OCI-LY1 (cell line): Measurements from ENCODE around the gene DENND10.
A peak's percentile ranks its signal among the peaks of the same experiment; 100 is the strongest.

Experiments
- H2AFZ ChIP-seq: fragments of 200-600 bp; sonication (generic), shearing (Covaris generic); 2 replicates; pipeline ENCODE4 v1.6.0; 2014; ENCODE audit warnings: antibody characterized with exemption, mild to moderate bottlenecking, low read length
- H3F3A ChIP-seq: fragments of 200-600 bp; sonication (generic), shearing (Covaris generic); 2 replicates; pipeline ENCODE4 v1.6.0; 2014; ENCODE audit warnings: mild to moderate bottlenecking, antibody characterized with exemption, low read length, moderate library complexity; ENCODE audit not compliant: insufficient read depth
- H3K27ac ChIP-seq: fragments of 200-600 bp; sonication (generic); 2 replicates; pipeline ENCODE4 v1.5.1; 2014; ENCODE audit warnings: low read length, mixed run types, mild to moderate bottlenecking, low read depth; ENCODE audit not compliant: poor library complexity, severe bottlenecking
- H3K27me3 ChIP-seq: fragments of 200-600 bp; sonication (generic); 2 replicates; pipeline ENCODE4 v1.6.0; 2014; ENCODE audit warnings: antibody characterized with exemption, mild to moderate bottlenecking, low read length, moderate library complexity; ENCODE audit not compliant: insufficient read depth
- H3K36me3 ChIP-seq: fragments of 200-600 bp; sonication (generic); 2 replicates; pipeline ENCODE4 v1.6.1; 2014; ENCODE audit warnings: mild to moderate bottlenecking, antibody characterized with exemption, low read length, moderate library complexity, mixed read lengths; ENCODE audit not compliant: insufficient read depth
- H3K4me1 ChIP-seq: fragments of 200-600 bp; sonication (generic); 2 replicates; pipeline ENCODE4 v1.5.1; 2014; ENCODE audit warnings: mild to moderate bottlenecking, low read length, moderate library complexity; ENCODE audit not compliant: insufficient read depth, severe bottlenecking
- H3K4me2 ChIP-seq: fragments of 200-600 bp; sonication (generic), shearing (Covaris generic); 2 replicates; pipeline ENCODE4 v1.6.1; 2014; ENCODE audit warnings: low read length
- H3K4me3 ChIP-seq: fragments of 200-600 bp; sonication (generic); 2 replicates; pipeline ENCODE4 v1.5.1; 2014; ENCODE audit warnings: low read length, low read depth, mild to moderate bottlenecking, mixed read lengths; ENCODE audit not compliant: poor library complexity, severe bottlenecking
- H3K79me2 ChIP-seq: fragments of 200-600 bp; shearing (Covaris generic); 2 replicates; pipeline ENCODE4 v1.6.1; 2016; ENCODE audit warnings: mixed run types, low read length, mixed read lengths; ENCODE audit not compliant: insufficient read depth
- H3K9ac ChIP-seq: fragments of 200-600 bp; sonication (generic), shearing (Covaris generic); 2 replicates; pipeline ENCODE4 v1.6.1; 2014; ENCODE audit warnings: mild to moderate bottlenecking, low read length, mixed read lengths
- H3K9me2 ChIP-seq: fragments of 200-600 bp; sonication (generic), shearing (Covaris generic); 2 replicates; pipeline ENCODE4 v1.6.1; 2014; ENCODE audit warnings: low read depth, mild to moderate bottlenecking, low read length, mixed read lengths
- H3K9me3 ChIP-seq: fragments of 200-600 bp; shearing (Covaris generic); 2 replicates; pipeline ENCODE4 v1.6.1; 2014; ENCODE audit warnings: low read length, mixed read lengths
- H4K20me1 ChIP-seq: fragments of 200-600 bp; sonication (generic), shearing (Covaris generic); 2 replicates; pipeline ENCODE4 v1.6.0; 2016; ENCODE audit warnings: mild to moderate bottlenecking, low read length; ENCODE audit not compliant: insufficient read depth
- CTCF ChIP-seq: fragments of 200-600 bp; sonication (generic), shearing (Covaris generic); IDR thresholded peaks from 2 replicates; pipeline ENCODE4 v1.5.1; 2017; ENCODE audit warnings: mild to moderate bottlenecking, antibody characterized with exemption, low read length, moderate library complexity, mixed read lengths
- EZH2 ChIP-seq: fragments of 200-600 bp; sonication (generic), shearing (Covaris generic); IDR thresholded peaks from 2 replicates; pipeline ENCODE4 v1.8.0; 2017; ENCODE audit warnings: borderline replicate concordance, mixed run types, mild to moderate bottlenecking, antibody characterized with exemption, low read length, moderate library complexity, mixed read lengths

DENND10 gene

GRCh38 chr10:119166118-119166500 lies 62.2 kb downstream of the DENND10 start:
- Histone ChIP-seq H2AFZ (peak overlapping the region; percentile 96), H3K36me3 (peaks cover 65% of the 10 kb centered on the region), H3K4me1 (peaks cover 21% of the 10 kb centered on the region), H3K9ac (peak overlapping the region; percentile 89), H3K9me2 (no peaks in the 10 kb centered on the region), H3K27ac (peak overlapping the region; percentile 69), H3K79me2 (no peaks in the 10 kb centered on the region), H3F3A (no peaks in the 10 kb centered on the region), H4K20me1 (no peaks in the 10 kb centered on the region), H3K4me3 (peak overlapping the region; percentile 84), H3K4me2 (peak overlapping the region; percentile 99), H3K9me3 (no peaks in the 10 kb centered on the region), H3K27me3 (no peaks in the 10 kb centered on the region)
- TF ChIP-seq EZH2: no peak
- TF ChIP-seq CTCF: no peak

- H3K4me2 ChIP-seq: peak overlapping the region; percentile 99
- no peaks in the 10 kb centered on the region for H3F3A ChIP-seq
- H3K9me2 ChIP-seq: no peaks in the 10 kb centered on the region
- H4K20me1 ChIP-seq: no peaks in the 10 kb centered on the region
- no peaks in the 10 kb centered on the region for H3K27me3 ChIP-seq
- TF ChIP-seq EZH2: no peak
- no peak for TF ChIP-seq CTCF
- no peaks in the 10 kb centered on the region for H3K79me2 ChIP-seq
- peak overlapping the region; percentile 69 for H3K27ac ChIP-seq
- no peaks in the 10 kb centered on the region for H3K9me3 ChIP-seq
- H3K9ac ChIP-seq: peak overlapping the region; percentile 89; the same call in 1 of the 2 replicates
- peaks cover 21% of the 10 kb centered on the region for H3K4me1 ChIP-seq
- H3K36me3 ChIP-seq: peaks cover 66% of the 10 kb centered on the region
- peak overlapping the region; percentile 84 for H3K4me3 ChIP-seq
- H2AFZ ChIP-seq: no peak overlapping the region
Measured at GRCh38 chr10:119166564-119166963, 62.7 kb downstream of the DENND10 start.

GRCh38 chr10:119167041-119167440 lies 63.1 kb downstream of the DENND10 start:
- no peak overlapping the region for H3K9ac ChIP-seq
- H3K36me3 ChIP-seq: peaks cover 65% of the 10 kb centered on the region
- no peak overlapping the region for H3K27ac ChIP-seq

More at GRCh38 chr10:119167041-119167440, 63.1 kb downstream of the DENND10 start:
- Histone ChIP-seq H3K4me3 (no peak overlapping the region), H3K27me3 (no peaks in the 10 kb centered on the region), H4K20me1 (no peaks in the 10 kb centered on the region), H3K9me2 (no peaks in the 10 kb centered on the region), H2AFZ (no peak overlapping the region), H3F3A (no peaks in the 10 kb centered on the region), H3K4me1 (peaks cover 21% of the 10 kb centered on the region), H3K4me2 (no peak overlapping the region), H3K79me2 (no peaks in the 10 kb centered on the region), H3K9me3 (no peaks in the 10 kb centered on the region)
- TF ChIP-seq EZH2: no peak
- no peak for TF ChIP-seq CTCF
